HG03575 (cell line): ENCODE measurements around the gene SLC17A5.
"Not testable (repeated sequence)": the region's sequence is repeated elsewhere in the genome, so short reads cannot be mapped to it uniquely, and the experiment has no call there.

Experiments
- ATAC-seq: cut with Tn5 transposase; IDR thresholded peaks from one replicate; pipeline ENCODE4 v1.9.1; 2021; ENCODE audit not compliant: unreplicated experiment, insufficient number of reproducible peaks, low FRiP score; ENCODE audit errors: extremely low read depth

The SLC17A5 gene

GRCh38 chr6:73631849-73632248, 21.9 kb downstream of the SLC17A5 start:
- no peak for ATAC-seq

GRCh38 chr6:73630401-73630800, 23.4 kb downstream of the SLC17A5 start:
- no peak for ATAC-seq

- ATAC-seq, result no peak
Observed at GRCh38 chr6:73624896-73625295, 28.9 kb downstream of the SLC17A5 start.

GRCh38 chr6:73623480-73623879, 30.3 kb downstream of the SLC17A5 start:
- ATAC-seq, result not testable (repeated sequence)

GRCh38 chr6:73618082-73618481, 35.7 kb downstream of the SLC17A5 start:
- ATAC-seq, result not testable (repeated sequence)

- ATAC-seq, result no peak
Observed at GRCh38 chr6:73614802-73615201, 39.0 kb downstream of the SLC17A5 start.

- ATAC-seq, result no peak
Observed at GRCh38 chr6:73613806-73614536, 39.8 kb downstream of the SLC17A5 start.

- ATAC-seq, result no peak
Observed at GRCh38 chr6:73612611-73613010, 41.2 kb downstream of the SLC17A5 start.

- ATAC-seq, result no peak
Observed at GRCh38 chr6:73610444-73611275, 43.1 kb downstream of the SLC17A5 start.

- no peak for ATAC-seq
Observed at GRCh38 chr6:73608761-73609160, 45.0 kb downstream of the SLC17A5 start.

- ATAC-seq, result no peak
Observed at GRCh38 chr6:73606428-73606827, 47.4 kb downstream of the SLC17A5 start.

- no peak for ATAC-seq
Observed at GRCh38 chr6:73604461-73604860, 49.3 kb downstream of the SLC17A5 start.

- no peak for ATAC-seq
Observed at GRCh38 chr6:73604020-73604419, 49.8 kb downstream of the SLC17A5 start.

- ATAC-seq, result no peak
Observed at GRCh38 chr6:73586416-73586974, 67.3 kb downstream of the SLC17A5 start.

- ATAC-seq, result peak; percentile 61
Observed at GRCh38 chr6:73585566-73586415, 68.0 kb downstream of the SLC17A5 start.

- no peak for ATAC-seq
Observed at GRCh38 chr6:73581293-73581692, 72.5 kb downstream of the SLC17A5 start.

GRCh38 chr6:73580247-73581149, 73.3 kb downstream of the SLC17A5 start:
- peak; percentile 65 for ATAC-seq

- no peak for ATAC-seq
Observed at GRCh38 chr6:73579851-73580246, 73.9 kb downstream of the SLC17A5 start.
